Retinal pigment epithelial cell (primary cell): Measurements from ENCODE around the gene IFT20.
A peak's percentile ranks its signal among the peaks of the same experiment; 100 is the strongest.

ENCODE experiments used
- DNase-seq: peaks from one replicate; pipeline ENCODE4 v3.0.0-alpha.2; 2010; ENCODE audit warnings: low read depth
- H3K4me3 ChIP-seq: 2 replicates; pipeline ENCODE4 v1.5.1; 2011; ENCODE audit warnings: mild to moderate bottlenecking, low read length, control low read depth, moderate library complexity
- TF ChIP-seq, protein P1 (sequence below): conservative IDR thresholded peaks from 2 replicates; pipeline ENCODE4 v1.5.1; 2011; ENCODE audit warnings: low read depth, low read length, control low read depth, inconsistent platforms

Gene IFT20

DNA sequence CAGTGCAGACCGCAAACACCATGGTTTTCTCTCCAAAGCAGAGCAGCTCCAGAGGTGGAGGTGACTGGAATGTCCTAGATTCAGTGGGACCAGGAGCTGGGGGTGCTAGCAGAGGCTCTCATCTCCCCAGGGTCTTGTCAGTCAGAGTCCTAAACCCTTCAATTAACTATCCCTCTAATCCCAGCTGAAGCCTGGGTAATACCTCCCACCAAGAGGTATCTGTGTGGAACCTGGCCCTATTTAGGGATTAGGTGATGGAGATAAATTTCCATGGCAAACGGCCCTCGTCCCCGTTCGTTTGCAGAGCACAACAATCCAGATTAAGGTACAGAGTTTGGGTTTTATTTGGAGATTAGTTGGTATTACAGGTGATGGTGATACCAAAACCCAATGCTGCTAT is 27.9 kb upstream of the IFT20 start:
- no peak overlapping the region for H3K4me3 ChIP-seq
- TF ChIP-seq, protein P1, sequence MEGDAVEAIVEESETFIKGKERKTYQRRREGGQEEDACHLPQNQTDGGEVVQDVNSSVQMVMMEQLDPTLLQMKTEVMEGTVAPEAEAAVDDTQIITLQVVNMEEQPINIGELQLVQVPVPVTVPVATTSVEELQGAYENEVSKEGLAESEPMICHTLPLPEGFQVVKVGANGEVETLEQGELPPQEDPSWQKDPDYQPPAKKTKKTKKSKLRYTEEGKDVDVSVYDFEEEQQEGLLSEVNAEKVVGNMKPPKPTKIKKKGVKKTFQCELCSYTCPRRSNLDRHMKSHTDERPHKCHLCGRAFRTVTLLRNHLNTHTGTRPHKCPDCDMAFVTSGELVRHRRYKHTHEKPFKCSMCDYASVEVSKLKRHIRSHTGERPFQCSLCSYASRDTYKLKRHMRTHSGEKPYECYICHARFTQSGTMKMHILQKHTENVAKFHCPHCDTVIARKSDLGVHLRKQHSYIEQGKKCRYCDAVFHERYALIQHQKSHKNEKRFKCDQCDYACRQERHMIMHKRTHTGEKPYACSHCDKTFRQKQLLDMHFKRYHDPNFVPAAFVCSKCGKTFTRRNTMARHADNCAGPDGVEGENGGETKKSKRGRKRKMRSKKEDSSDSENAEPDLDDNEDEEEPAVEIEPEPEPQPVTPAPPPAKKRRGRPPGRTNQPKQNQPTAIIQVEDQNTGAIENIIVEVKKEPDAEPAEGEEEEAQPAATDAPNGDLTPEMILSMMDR = no peak
- DNase-seq = no peak

DNA sequence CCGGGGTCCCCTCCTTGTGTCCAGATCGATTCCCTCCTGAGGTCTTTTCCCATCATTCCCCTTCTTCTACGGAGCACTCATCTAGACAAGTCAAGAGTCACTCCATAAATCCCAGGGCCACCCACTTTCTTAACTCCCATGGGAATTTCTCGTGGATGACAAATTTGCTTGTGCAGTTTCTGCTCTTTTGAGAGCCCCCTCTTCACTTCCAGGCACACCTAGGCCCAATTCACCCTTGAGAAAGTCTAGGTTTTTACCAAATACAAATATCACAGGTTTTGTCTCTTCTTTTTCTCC is 22.6 kb upstream of the IFT20 start:
- peak overlapping the region; percentile 79 for H3K4me3 ChIP-seq
- TF ChIP-seq, protein P1 = no peak

DNA sequence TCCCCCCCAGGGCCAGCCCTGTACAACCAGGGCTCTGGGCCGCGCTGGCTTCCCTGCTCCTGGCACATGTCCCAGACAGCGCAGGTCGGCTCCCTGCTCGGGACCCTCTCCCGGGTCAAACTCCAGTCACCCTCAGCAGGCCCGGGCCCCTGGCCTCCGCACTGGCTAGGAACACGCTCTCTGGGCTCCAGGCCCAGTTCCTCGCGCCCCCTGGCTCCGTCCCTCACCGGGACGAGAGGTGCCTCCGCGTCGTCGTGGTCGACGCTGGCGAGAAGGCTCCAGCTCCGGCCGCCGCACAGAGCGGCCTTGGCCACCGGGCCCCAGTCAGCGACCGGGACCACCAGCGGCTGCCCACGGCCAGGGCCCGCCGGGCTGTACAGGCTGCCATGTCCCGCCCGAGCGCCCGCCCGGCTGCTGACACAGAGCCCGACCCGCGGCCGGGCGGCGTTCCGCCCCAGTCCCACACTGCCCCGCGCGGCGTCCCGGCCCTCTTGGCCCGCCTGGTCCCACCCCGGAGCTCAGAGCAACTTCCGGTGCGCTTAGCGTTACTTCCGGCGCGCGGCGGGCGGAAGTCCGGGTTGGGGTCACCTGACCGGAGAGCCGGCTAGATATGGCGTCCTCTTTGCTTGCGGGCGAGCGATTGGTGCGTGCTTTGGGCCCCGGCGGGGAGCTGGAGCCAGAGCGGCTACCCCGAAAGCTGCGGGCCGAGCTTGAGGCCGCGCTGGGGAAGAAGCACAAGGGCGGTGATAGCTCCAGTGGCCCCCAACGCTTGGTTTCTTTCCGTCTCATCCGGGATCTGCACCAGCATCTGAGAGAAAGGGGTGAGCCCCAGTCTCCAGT is 22.0 kb upstream of the IFT20 start, which contains the start of gene POLDIP2:
Gene POLDIP2, minus strand, starts transcription at position 467 of the 840 bp plus-strand sequence. Its CDS starts 79 bp downstream, at position 388.
- DNase-seq = peak; percentile 68
- H3K4me3 ChIP-seq = peak within 1 kb of the TSS; percentile 79
- TF ChIP-seq, protein P1 = no peak

More for the DNA sequence above, 22.6 kb upstream of the IFT20 start:
- DNase-seq = no peak

- H3K4me3 ChIP-seq = no peak overlapping the region
- DNase-seq = no peak
- TF ChIP-seq, protein P1 = no peak
Observed at GRCh38 chr17:28350271-28350670, 15.0 kb upstream of the IFT20 start.

- H3K4me3 ChIP-seq = no peak overlapping the region
- DNase-seq = no peak
- TF ChIP-seq, protein P1 = no peak
Observed at GRCh38 chr17:28348979-28349378, 13.7 kb upstream of the IFT20 start.

DNA sequence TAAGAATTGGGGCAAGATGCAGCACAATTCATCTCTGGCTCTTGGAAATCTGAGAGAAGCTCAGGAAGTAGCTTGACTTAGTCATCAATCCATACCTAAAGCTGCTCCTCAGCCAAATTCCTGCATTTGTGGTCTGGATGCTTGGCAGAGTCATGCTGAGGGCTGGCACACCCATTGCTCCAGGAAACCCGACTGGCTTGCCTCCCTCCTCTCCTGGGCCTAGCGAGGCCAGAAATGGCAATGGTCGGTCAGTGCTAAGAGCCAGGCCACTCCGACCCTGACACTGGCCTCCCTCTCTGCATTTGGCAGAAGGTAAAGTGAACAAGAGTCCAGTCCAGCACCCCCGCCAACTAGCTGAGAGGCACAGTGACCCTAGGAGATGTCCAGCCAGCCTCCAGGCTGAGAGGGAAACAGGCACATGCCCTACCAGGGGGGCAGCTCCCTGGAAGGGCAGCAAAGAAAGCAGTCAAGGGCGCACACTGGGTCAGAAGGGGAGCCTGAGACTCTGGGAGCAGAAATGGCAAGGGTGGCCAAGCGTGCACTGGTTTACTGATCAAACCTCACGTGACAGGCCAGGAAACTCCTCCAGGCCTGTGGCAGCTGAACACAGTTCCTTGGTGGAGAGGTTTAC is 12.1 kb upstream of the IFT20 start:
- no peak overlapping the region for H3K4me3 ChIP-seq
- TF ChIP-seq, protein P1 = no peak
- peak; percentile 77 for DNase-seq
